Brain microvascular endothelial cell (primary cell): ENCODE measurements around the gene UNC13C.

ENCODE experiments used
- DNase-seq: peaks from one replicate; pipeline ENCODE4 v3.0.0-alpha.2; 2020
- H3K27ac ChIP-seq: fragments of 250-450 bp; sonication (Bioruptor Pico); 2 replicates; pipeline ENCODE4 v1.5.1; 2020; ENCODE audit warnings: mild to moderate bottlenecking, moderate library complexity
- H3K27me3 ChIP-seq: fragments of 250-450 bp; sonication (Bioruptor Pico); replicated peaks from 2 replicates; pipeline ENCODE4 v1.5.1; 2020; ENCODE audit warnings: mild to moderate bottlenecking
- H3K36me3 ChIP-seq: fragments of 250-450 bp; sonication (Bioruptor Pico); replicated peaks from 2 replicates; pipeline ENCODE4 v1.5.1; 2020; ENCODE audit warnings: mild to moderate bottlenecking
- H3K4me3 ChIP-seq: 2 replicates; pipeline ENCODE4 v1.5.1; 2011; ENCODE audit warnings: low read depth, mild to moderate bottlenecking, control low read depth, low read length, moderate library complexity
- in situ Hi-C: cut with HindIII; loops from 2 replicates; pipeline ENCODE4 v1.10.0; 2017; ENCODE audit warnings: low sequenced_read_pairs, low pct_ligation_motif_present
- TF ChIP-seq, protein P1 (sequence below): IDR thresholded peaks from 2 replicates; pipeline ENCODE4 v1.5.1; 2011; ENCODE audit warnings: low read depth, mild to moderate bottlenecking, moderate library complexity, low read length, control low read depth, inconsistent platforms; ENCODE audit errors: missing control alignments

The UNC13C gene

DNA sequence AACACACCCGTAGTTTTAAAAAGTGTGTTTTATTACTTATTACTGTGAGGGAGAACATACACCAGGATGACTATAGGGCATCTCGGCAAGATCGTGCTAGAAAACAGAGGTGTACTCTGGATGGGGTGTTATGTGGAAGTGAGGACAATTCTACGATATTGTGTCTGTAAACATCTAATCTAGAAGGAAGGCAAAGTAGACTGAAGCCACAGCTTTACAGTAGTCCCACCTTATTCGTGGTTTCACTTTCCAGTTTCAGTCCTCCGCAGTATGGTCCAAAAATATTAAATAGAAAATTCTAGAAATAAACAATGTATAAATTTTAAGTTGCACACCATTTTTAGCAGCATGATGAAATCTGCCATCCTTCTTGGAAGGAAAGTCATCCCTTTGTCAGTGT is 277.9 kb downstream of the UNC13C start:
- in situ Hi-C loops = no loop called here

GRCh38 chr15:54273928-54274327 is 295.7 kb downstream of the UNC13C start:
- in situ Hi-C loops = no loop called here
- Histone ChIP-seq H3K27me3 (no peaks in the 10 kb centered on the region), H3K36me3 (no peaks in the 10 kb centered on the region), H3K4me3 (no peak overlapping the region), H3K27ac (no peak overlapping the region)
- TF ChIP-seq, protein P1, sequence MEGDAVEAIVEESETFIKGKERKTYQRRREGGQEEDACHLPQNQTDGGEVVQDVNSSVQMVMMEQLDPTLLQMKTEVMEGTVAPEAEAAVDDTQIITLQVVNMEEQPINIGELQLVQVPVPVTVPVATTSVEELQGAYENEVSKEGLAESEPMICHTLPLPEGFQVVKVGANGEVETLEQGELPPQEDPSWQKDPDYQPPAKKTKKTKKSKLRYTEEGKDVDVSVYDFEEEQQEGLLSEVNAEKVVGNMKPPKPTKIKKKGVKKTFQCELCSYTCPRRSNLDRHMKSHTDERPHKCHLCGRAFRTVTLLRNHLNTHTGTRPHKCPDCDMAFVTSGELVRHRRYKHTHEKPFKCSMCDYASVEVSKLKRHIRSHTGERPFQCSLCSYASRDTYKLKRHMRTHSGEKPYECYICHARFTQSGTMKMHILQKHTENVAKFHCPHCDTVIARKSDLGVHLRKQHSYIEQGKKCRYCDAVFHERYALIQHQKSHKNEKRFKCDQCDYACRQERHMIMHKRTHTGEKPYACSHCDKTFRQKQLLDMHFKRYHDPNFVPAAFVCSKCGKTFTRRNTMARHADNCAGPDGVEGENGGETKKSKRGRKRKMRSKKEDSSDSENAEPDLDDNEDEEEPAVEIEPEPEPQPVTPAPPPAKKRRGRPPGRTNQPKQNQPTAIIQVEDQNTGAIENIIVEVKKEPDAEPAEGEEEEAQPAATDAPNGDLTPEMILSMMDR = no peak
- DNase-seq = no peak

More for the DNA sequence above, 277.9 kb downstream of the UNC13C start:
- no peaks in the 10 kb centered on the region for H3K36me3 ChIP-seq
- no peak overlapping the region for H3K4me3 ChIP-seq
- TF ChIP-seq, protein P1 = no peak
- no peak overlapping the region for H3K27ac ChIP-seq
- H3K27me3 ChIP-seq = no peaks in the 10 kb centered on the region
- no peak for DNase-seq

- TF ChIP-seq, protein P1 = no peak
- H3K27ac ChIP-seq = no peak overlapping the region
- in situ Hi-C loops = no loop called here
Observed at GRCh38 chr15:54277834-54278233, 299.6 kb downstream of the UNC13C start.

DNA sequence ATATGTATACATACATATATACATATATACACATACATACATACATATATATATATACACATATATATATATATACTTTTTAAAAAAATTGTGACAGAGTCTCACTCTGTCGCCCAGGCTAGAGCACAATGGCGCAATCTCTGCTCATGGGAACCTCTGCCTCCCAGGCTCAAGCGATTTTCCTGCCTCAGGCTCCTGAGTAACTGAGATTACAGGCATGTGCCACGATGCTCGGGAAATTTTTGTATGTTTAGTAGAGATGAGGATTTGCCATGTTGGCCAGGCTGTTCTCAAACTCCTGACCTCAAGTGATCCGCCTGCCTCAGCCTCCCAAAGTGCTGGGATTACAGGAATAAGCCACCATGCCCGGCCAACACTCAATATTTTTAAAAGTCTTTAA is 302.5 kb downstream of the UNC13C start:
- TF ChIP-seq, protein P1 = no peak
- in situ Hi-C loops = no loop called here
- Histone ChIP-seq H3K4me3 (no peak overlapping the region), H3K27me3 (no peaks in the 10 kb centered on the region), H3K36me3 (no peaks in the 10 kb centered on the region), H3K27ac (no peak overlapping the region)
- no peak for DNase-seq

More at GRCh38 chr15:54277834-54278233, 299.6 kb downstream of the UNC13C start:
- Histone ChIP-seq H3K36me3 (no peaks in the 10 kb centered on the region), H3K4me3 (no peak overlapping the region), H3K27me3 (no peaks in the 10 kb centered on the region)
- no peak for DNase-seq

- no peak overlapping the region for H3K27ac ChIP-seq
- in situ Hi-C loops = no loop called here
Observed at GRCh38 chr15:54282228-54282836, 304.1 kb downstream of the UNC13C start.

More at GRCh38 chr15:54282228-54282836, 304.1 kb downstream of the UNC13C start:
- H3K4me3 ChIP-seq = no peak overlapping the region
- no peaks in the 10 kb centered on the region for H3K27me3 ChIP-seq
- no peaks in the 10 kb centered on the region for H3K36me3 ChIP-seq
- TF ChIP-seq, protein P1 = no peak
- DNase-seq = no peak
